Adrenal gland (tissue), 12 donors: ENCODE measurements around the gene DEPP1. TPM values are rescaled to one million over a fixed set of nuclear protein-coding genes. Genes with fewer than 3 reads are reported as not detected.

Source experiments
- DNase-seq, 7 donors: peaks; one replicate each; pipeline ENCODE4 v3.0.0-alpha.2; 2019 to 2020
- H3K27ac ChIP-seq, 5 donors: fragments of 200-600 bp; sonication (generic) in 4 of 5; 1 replicate in 3 of 5; 2 replicates in 2 of 5; pipeline versions ENCODE4 v1.5.1 to v1.8.0; 2016 to 2020; ENCODE audit warnings: mild to moderate bottlenecking in 1 of 5
- H3K27me3 ChIP-seq: fragments of 200-600 bp; 2 replicates; pipeline ENCODE4 v1.8.0; 2021
- H3K36me3 ChIP-seq, 2 donors: fragments of 200-600 bp; replicated peaks in 1 of 2; 1 replicate in 1 of 2; 2 replicates in 1 of 2; pipeline versions ENCODE4 v1.5.1 to v1.8.0; 2018 to 2022
- H3K4me1 ChIP-seq, 2 donors: fragments of 200-600 bp; replicated peaks in 1 of 2; 1 replicate in 1 of 2; 2 replicates in 1 of 2; pipeline versions ENCODE4 v1.5.1 to v1.8.0; 2018 to 2021
- H3K4me3 ChIP-seq, 4 donors: fragments of 200-600 bp; sonication (generic) in 3 of 4; one replicate each; pipeline ENCODE4 v1.5.1; 2016 to 2018
- H3K9me3 ChIP-seq, 3 donors: fragments of 200-600 bp; sonication (generic) in 1 of 3; replicated peaks in 1 of 3; 1 replicate in 2 of 3; 2 replicates in 1 of 3; pipeline versions ENCODE4 v1.5.1 to v1.8.0; 2016 to 2021
- CTCF ChIP-seq, 6 experiments: fragments of 450-650 bp in 4 of 6; fragments of 200-600 bp in 2 of 6; sonication (generic) in 1 of 6; IDR thresholded peaks; 1 replicate in 5 of 6; 2 replicates in 1 of 6; pipeline versions ENCODE4 v1.5.1 to v1.8.0; 2016 to 2021; ENCODE audit warnings: antibody characterized with exemption in 6 of 6, mild to moderate bottlenecking in 2 of 6, moderate library complexity in 1 of 6
- POLR2A ChIP-seq, 2 donors: fragments of 450-650 bp; IDR thresholded peaks; one replicate each; pipeline ENCODE4 v1.6.1; 2017; ENCODE audit warnings: antibody characterized with exemption in 2 of 2, mild to moderate bottlenecking in 2 of 2, moderate library complexity in 1 of 2
- WGBS, 4 donors: extraction: QIAGEN DNeasy Blood & Tissue Kit in 2 of 4; methylation state at CpG; one replicate each; pipeline versions ENCODE4 v1.1.5 to v1.1.7; 2013 to 2017; 5-methylcytosine and 5-hydroxymethylcytosine counted together
- intact Hi-C, 2 donors: fragments of 100-400 bp; cut with DNase I; formaldehyde crosslinking; loops; one replicate each; pipeline versions ENCODE4 v1.14.1 to v1.15.0; 2022 to 2023
- polyA plus RNA-seq, 3 donors: library from polyadenylated mRNA; stranded (reverse); fragments of 200-250 nt in 2 of 3; fragments of 350-450 nt in 1 of 3; fragmentation: Illumina TruSeq in 1 of 3; extraction: RNeasy Lipid Tissue Mini Kit (QIAGEN cat#74804) in 1 of 3; gene quantifications; one replicate each; pipeline ENCODE4 v1.2.3, GENCODE V29; 2013 to 2014
- total RNA-seq, 9 donors: library from RNA; depleted of rRNA in 4 of 9; stranded (reverse); fragments of >200 nt in 4 of 9; fragments of 120-200 nt in 1 of 9; fragmentation: NEBNext Ultra II Directional in 1 of 9; extraction: Animal tissue kit (Norgen Biotek cat#: 25700) in 1 of 9; gene quantifications; one replicate each; pipeline versions ENCODE4 v1.1.0 to v1.2.4, GENCODE V29; 2013 to 2023
- donor health status: healthy with polysubstance abuse.
- donor health status: Bipolar disorder and iron deficiency.
- donor health status: DM: yes; HTN: yes; CAD: no.
- donor health status: DM: no; HTN: no; CAD: no.
- donor health status: DM: no; HTN: no; CAD: no.
- donor health status: DM: yes; HTN: yes; CAD: no.

The DEPP1 gene
- total and polyA plus RNA-seq, 12 donors, result 7.4 to 179 (median 53.9) TPM

GRCh38 chr10:44930904-44931620 lies 47.5 kb downstream of the DEPP1 start:
- no peaks in the 10 kb centered on the region for H3K36me3 ChIP-seq
- 74 to 89% (median 81%) methylated on average over 4 of the region's 4 CpGs for WGBS, 4 donors
- H3K4me3 ChIP-seq, result no peak overlapping the region
- no peaks in the 10 kb centered on the region for H3K27me3 ChIP-seq
- no peaks in the 10 kb centered on the region for H3K9me3 ChIP-seq
- intact Hi-C loops, result loop anchor here in 1 of 2 donors (5.0 kb wide), 1 partner anchor 41 kb away; no protein-coding TSS in a partner anchor
- no peak overlapping the region for H3K27ac ChIP-seq
- peak in 3 of 7 donors; percentile 12 to 30 (median 14) for DNase-seq
- H3K4me1 ChIP-seq, result peaks cover 5 to 23% of the 10 kb centered on the region in 2 donors
- TF ChIP-seq POLR2A (IDR thresholded peaks at IDR 0.05) (no peak), CTCF (IDR thresholded peaks at IDR 0.05) (no peak)

- intact Hi-C loops, result loop anchor here in 1 of 2 donors (5.0 kb wide), 1 partner anchor 43 kb away; no protein-coding TSS in a partner anchor
- H3K4me1 ChIP-seq, result peaks cover 5 to 15% of the 10 kb centered on the region in 2 donors
- no peak overlapping the region for H3K27ac ChIP-seq
- WGBS, 4 donors, result 82 to 95% (median 85%) methylated on average over 4 to 8 of the region's 8 CpGs
- H3K9me3 ChIP-seq, result no peaks in the 10 kb centered on the region
- no peak overlapping the region for H3K4me3 ChIP-seq
- no peaks in the 10 kb centered on the region for H3K27me3 ChIP-seq
- peak in 3 of 7 donors; percentile 9 to 52 (median 20) for DNase-seq
- H3K36me3 ChIP-seq, result no peaks in the 10 kb centered on the region
- TF ChIP-seq POLR2A (IDR thresholded peaks at IDR 0.05) (no peak), CTCF (IDR thresholded peaks at IDR 0.05) (no peak)
These were observed 49.0 kb downstream of the DEPP1 start for GRCh38 chr10:44929356-44930255.

GRCh38 chr10:44928462-44928861 lies 50.1 kb downstream of the DEPP1 start:
- peak in 2 of 7 donors; percentile 8 to 15 for DNase-seq
- Histone ChIP-seq H3K4me1 (peaks cover 5 to 9% of the 10 kb centered on the region in 2 donors), H3K27me3 (no peaks in the 10 kb centered on the region), H3K4me3 (no peak overlapping the region), H3K9me3 (no peaks in the 10 kb centered on the region), H3K36me3 (no peaks in the 10 kb centered on the region), H3K27ac (no peak overlapping the region)
- no peak for TF ChIP-seq CTCF (IDR thresholded peaks at IDR 0.05)
- TF ChIP-seq POLR2A (IDR thresholded peaks at IDR 0.05), result no peak
- intact Hi-C loops, result no loop called here

GRCh38 chr10:44927352-44927751 lies 51.3 kb downstream of the DEPP1 start:
- Histone ChIP-seq H3K36me3 (no peaks in the 10 kb centered on the region), H3K27ac (peak overlapping the region in 2 of 5 donors; percentile 9 to 40), H3K27me3 (no peaks in the 10 kb centered on the region), H3K4me3 (no peak overlapping the region), H3K4me1 (peaks cover 5 to 9% of the 10 kb centered on the region in 2 donors), H3K9me3 (no peaks in the 10 kb centered on the region)
- TF ChIP-seq POLR2A (IDR thresholded peaks at IDR 0.05) (peak in 1 of 2 donors; percentile 9), CTCF (IDR thresholded peaks at IDR 0.05) (no peak)
- WGBS, 4 donors, result 28 to 53% (median 43%) methylated on average over 1 to 2 of the region's 2 CpGs
- peak; percentile 50 to 93 (median 89) for DNase-seq
- intact Hi-C loops, result no loop called here
